HEK293T (cell line): Measurements from ENCODE around the gene PAF1.

Experiments
- CTCF ChIA-PET: fragments of 350-600 bp; formaldehyde crosslinking; extraction: SDS; loops from one replicate; lab custom pipeline; 2021; ENCODE audit warnings: antibody characterized with exemption, inconsistent platforms; lab: Yijun Ruan, JAX
- POLR2A ChIA-PET: fragments of 350-600 bp; formaldehyde crosslinking; extraction: SDS; loops from one replicate; lab custom pipeline; 2020; ENCODE audit warnings: antibody characterized with exemption, inconsistent platforms; lab: Yijun Ruan, JAX
- DNase-seq: peaks from one replicate; pipeline ENCODE4 v3.0.0; 2012; ENCODE audit warnings: mixed read lengths; ENCODE audit errors: extremely low spot score
- ARNT ChIP-seq: fragments of 450-650 bp; IDR thresholded peaks from 2 replicates; pipeline ENCODE4 v1.6.1; 2017; ENCODE audit warnings: mild to moderate bottlenecking
- BHLHE40 ChIP-seq: fragments of 450-650 bp; IDR thresholded peaks from 2 replicates; pipeline ENCODE4 v1.6.1; 2016; ENCODE audit warnings: mild to moderate bottlenecking, moderate library complexity, borderline replicate concordance
- CTBP1 ChIP-seq: fragments of 450-650 bp; IDR thresholded peaks from 2 replicates; pipeline ENCODE4 v1.6.1; 2016; ENCODE audit warnings: borderline replicate concordance
- ELF4 ChIP-seq: fragments of 450-650 bp; IDR thresholded peaks from 2 replicates; pipeline ENCODE4 v1.6.1; 2017; ENCODE audit warnings: antibody characterized with exemption
- FOXA1 ChIP-seq: fragments of 450-650 bp; IDR thresholded peaks from 2 replicates; pipeline ENCODE4 v1.6.1; 2016; ENCODE audit warnings: mild to moderate bottlenecking
- FOXK2 ChIP-seq: fragments of 450-650 bp; IDR thresholded peaks from 2 replicates; pipeline ENCODE4 v1.6.1; 2016; ENCODE audit warnings: mild to moderate bottlenecking
- FOXM1 ChIP-seq: fragments of 450-650 bp; IDR thresholded peaks from 2 replicates; pipeline ENCODE4 v1.6.1; 2017; ENCODE audit warnings: mild to moderate bottlenecking, borderline replicate concordance
- HDGF ChIP-seq: fragments of 450-650 bp; IDR thresholded peaks from 2 replicates; pipeline ENCODE4 v1.6.1; 2017; ENCODE audit warnings: antibody characterized with exemption, borderline replicate concordance
- L3MBTL2 ChIP-seq: fragments of 450-650 bp; conservative IDR thresholded peaks from 2 replicates; pipeline ENCODE4 v1.6.1; 2016; ENCODE audit warnings: mild to moderate bottlenecking
- LEF1 ChIP-seq: fragments of 450-650 bp; IDR thresholded peaks from 2 replicates; pipeline ENCODE4 v1.6.1; 2017; ENCODE audit warnings: mild to moderate bottlenecking, borderline replicate concordance
- NFRKB ChIP-seq: fragments of 450-650 bp; IDR thresholded peaks from 2 replicates; pipeline ENCODE4 v1.6.1; 2016; ENCODE audit warnings: mild to moderate bottlenecking, moderate library complexity
- SP1 ChIP-seq: fragments of 450-650 bp; IDR thresholded peaks from 2 replicates; pipeline ENCODE4 v1.6.1; 2017
- SUZ12 ChIP-seq: fragments of 450-650 bp; IDR thresholded peaks from 2 replicates; pipeline ENCODE4 v1.6.1; 2016; ENCODE audit warnings: mild to moderate bottlenecking
- TARDBP ChIP-seq: fragments of 450-650 bp; IDR thresholded peaks from 2 replicates; pipeline ENCODE4 v1.6.1; 2016
- ZNF384 ChIP-seq: fragments of 450-650 bp; IDR thresholded peaks from 2 replicates; pipeline ENCODE4 v1.6.1; 2016
- TF ChIP-seq, protein P1 (sequence below): fragments of 450-650 bp; IDR thresholded peaks from 2 replicates; pipeline ENCODE4 v1.6.1; 2016

The PAF1 gene

DNA sequence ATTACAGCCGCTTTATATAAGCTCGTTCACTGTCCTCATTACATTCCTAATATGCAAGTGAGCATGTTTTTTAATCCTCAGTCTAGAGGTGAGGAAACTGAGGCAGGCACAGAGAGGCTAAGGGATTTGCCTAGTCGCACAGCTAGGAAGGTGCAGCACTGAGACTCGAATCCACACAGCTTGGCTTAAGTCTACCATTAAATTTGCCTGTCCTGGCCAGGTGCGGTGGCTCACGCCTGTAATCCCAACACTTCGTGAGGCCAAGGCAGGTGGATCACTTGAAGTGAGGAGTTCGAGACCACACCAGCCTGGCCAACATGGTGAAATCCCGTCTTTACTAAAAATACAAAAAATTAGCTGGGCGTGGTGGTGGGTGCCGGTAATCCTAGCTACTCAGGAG, 36.8 kb upstream of the PAF1 start:
- TF ChIP-seq L3MBTL2 (no peak), FOXM1 (no peak), ELF4 (no peak), BHLHE40 (no peak), HDGF (no peak), FOXA1 (no peak), NFRKB (no peak), CTBP1 (no peak), ZNF384 (no peak), SUZ12 (no peak), LEF1 (no peak), FOXK2 (no peak), TARDBP (no peak)
- TF ChIP-seq, protein P1, sequence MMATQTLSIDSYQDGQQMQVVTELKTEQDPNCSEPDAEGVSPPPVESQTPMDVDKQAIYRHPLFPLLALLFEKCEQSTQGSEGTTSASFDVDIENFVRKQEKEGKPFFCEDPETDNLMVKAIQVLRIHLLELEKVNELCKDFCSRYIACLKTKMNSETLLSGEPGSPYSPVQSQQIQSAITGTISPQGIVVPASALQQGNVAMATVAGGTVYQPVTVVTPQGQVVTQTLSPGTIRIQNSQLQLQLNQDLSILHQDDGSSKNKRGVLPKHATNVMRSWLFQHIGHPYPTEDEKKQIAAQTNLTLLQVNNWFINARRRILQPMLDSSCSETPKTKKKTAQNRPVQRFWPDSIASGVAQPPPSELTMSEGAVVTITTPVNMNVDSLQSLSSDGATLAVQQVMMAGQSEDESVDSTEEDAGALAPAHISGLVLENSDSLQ = no peak
- ChIA-PET CTCF (interaction anchor here (1.4 kb wide), 1 partner anchor 13 kb away, joined by 3 read pairs; no protein-coding TSS in a partner anchor), POLR2A (interaction anchor here (0.5 to 2.4 kb wide), 4 partner anchors 8 to 437 kb away, joined by 3 to 52 read pairs (median 3); partner anchors contain the start of genes RPS16, SUPT5H and TIMM50)
- DNase-seq = no peak

- TF ChIP-seq ELF4 (no peak), TARDBP (no peak), CTBP1 (no peak), FOXM1 (no peak)
- TF ChIP-seq, protein P1 = no peak
- CTCF ChIA-PET = no interaction called here
- no peak for DNase-seq
- POLR2A ChIA-PET = interaction anchor here (0.8 to 2.4 kb wide), 2 partner anchors 10 to 35 kb away, joined by 3 to 52 read pairs; partner anchors contain the start of genes MED29, PAF1 and RPS16
Measured at GRCh38 chr19:39426170-39426569, 35.3 kb upstream of the PAF1 start.

GRCh38 chr19:39425744-39426143, 34.8 kb upstream of the PAF1 start:
- TF ChIP-seq SUZ12 (no peak), CTBP1 (no peak), ARNT (no peak), BHLHE40 (no peak), LEF1 (no peak), TARDBP (no peak), ZNF384 (no peak), L3MBTL2 (no peak), FOXM1 (no peak), ELF4 (no peak), FOXA1 (no peak)
- TF ChIP-seq, protein P1 = no peak
- DNase-seq = no peak
- ChIA-PET CTCF (no interaction called here), POLR2A (interaction anchor here (2.4 to 3.4 kb wide), 2 partner anchors 10 kb away, joined by 30 to 52 read pairs; partner anchors contain the start of gene RPS16)

DNA sequence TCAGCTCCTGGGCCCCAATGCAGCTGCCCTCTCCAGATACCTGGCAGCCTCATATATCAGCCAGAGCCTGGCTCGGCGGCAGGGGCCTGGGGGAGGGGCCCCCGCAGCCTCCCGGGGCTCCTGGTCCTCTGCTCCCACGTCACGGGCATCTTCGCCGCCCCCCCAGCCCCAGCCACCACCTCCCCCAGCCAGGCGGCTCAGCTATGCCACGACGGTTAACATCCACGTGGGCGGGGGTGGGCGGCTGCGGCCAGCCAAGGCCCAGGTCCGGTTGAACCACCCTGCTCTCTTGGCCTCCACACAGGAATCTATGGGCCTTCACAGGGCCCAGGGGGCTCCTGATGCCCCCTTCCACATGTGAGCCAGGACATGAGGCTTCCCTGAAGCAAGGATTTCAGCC, 34.0 kb upstream of the PAF1 start:
- DNase-seq = no peak
- TF ChIP-seq, protein P1 = no peak
- TF ChIP-seq ZNF384 = no peak
- TF ChIP-seq NFRKB = no peak
- no peak for TF ChIP-seq FOXM1
- TF ChIP-seq LEF1 = no peak
- TF ChIP-seq L3MBTL2 = no peak
- TF ChIP-seq ARNT = no peak
- no peak for TF ChIP-seq ELF4
- TF ChIP-seq TARDBP = no peak
- TF ChIP-seq CTBP1 = no peak
- TF ChIP-seq BHLHE40 = no peak
- TF ChIP-seq SP1 = no peak
- ChIA-PET POLR2A (interaction anchor here (2.2 to 3.4 kb wide), 2 partner anchors 8 to 11 kb away, joined by 9 to 30 read pairs; partner anchors contain the start of gene RPS16), CTCF (no interaction called here)

- POLR2A ChIA-PET = interaction anchor here (1.0 to 3.4 kb wide), 4 partner anchors 9 to 22 kb away, joined by 3 to 30 read pairs (median 6); partner anchors contain the start of gene RPS16
- no peak for DNase-seq
- CTCF ChIA-PET = interaction anchor here (0.6 kb wide), 1 partner anchor 128 kb away, joined by 7 read pairs; no protein-coding TSS in a partner anchor
- TF ChIP-seq BHLHE40 (no peak), L3MBTL2 (no peak), SUZ12 (no peak), FOXK2 (no peak), TARDBP (no peak), ARNT (no peak), HDGF (no peak), FOXA1 (no peak), ELF4 (no peak), ZNF384 (no peak)
Measured at GRCh38 chr19:39423258-39424086, 32.6 kb upstream of the PAF1 start.
